A549 (cell line): ENCODE data around the gene EVI5L. TPM values are rescaled to one million over a fixed set of nuclear protein-coding genes. Genes with fewer than 3 reads are reported as not detected.

Source experiments
- ATAC-seq, 2 experiments: fragments of 200-7000 bp in 1 of 2; fragments of >200 bp in 1 of 2; cut with Nextera tagmentation in 1 of 2; cut with Tn5 transposase in 1 of 2; 3 replicates each; pipeline versions ENCODE4 v1.8.0 to v1.9.1; 2018 to 2020; ENCODE audit warnings: mild to moderate bottlenecking in 1 of 2, moderate library complexity in 1 of 2
- CTCF ChIA-PET: fragments of 300-600 bp; sonication (Branson Sonifier 250); formaldehyde crosslinking; extraction: SDS; loops from one replicate; lab custom pipeline; 2021; ENCODE audit warnings: antibody characterized with exemption, inconsistent platforms; lab: Yijun Ruan, JAX
- POLR2A ChIA-PET: fragments of 350-600 bp; formaldehyde crosslinking; extraction: SDS; loops from one replicate; lab custom pipeline; 2021; ENCODE audit warnings: antibody characterized with exemption, inconsistent platforms; lab: Yijun Ruan, JAX
- DNase-seq, 2 experiments: peaks; one replicate each; pipeline versions ENCODE4 v3.0.0 to v3.0.0-alpha.2; 2011 to 2016; ENCODE audit warnings: low read depth in 1 of 2, low spot score in 1 of 2
- FAIRE-seq: peaks from 2 replicates; lab custom pipeline; 2011; peaks lifted over from hg19 to GRCh38; lab: Jason Lieb, UNC
- H3K27ac ChIP-seq, 2 experiments: fragments of >200 bp; sonication (Bioruptor Twin); formaldehyde crosslinking; 3 replicates each; pipeline ENCODE4 v1.5.1; 2016 to 2017
- H3K4me1 ChIP-seq: fragments of >200 bp; sonication (Bioruptor Twin); formaldehyde crosslinking; 3 replicates; pipeline ENCODE4 v1.6.1; 2016
- H3K4me2 ChIP-seq: fragments of >200 bp; sonication (Bioruptor Twin); formaldehyde crosslinking; 3 replicates; pipeline ENCODE4 v1.6.1; 2016
- H3K4me3 ChIP-seq: fragments of >200 bp; sonication (Bioruptor Twin); formaldehyde crosslinking; 3 replicates; pipeline ENCODE4 v1.5.1; 2016
- H3K9me3 ChIP-seq: fragments of >200 bp; sonication (Bioruptor Twin); formaldehyde crosslinking; 3 replicates; pipeline ENCODE4 v1.6.1; 2016
- BCL3 ChIP-seq: fragments of >200 bp; sonication (Bioruptor Twin); formaldehyde crosslinking; IDR thresholded peaks from 3 replicates; pipeline ENCODE4 v1.6.1; 2016
- CTCF ChIP-seq: fragments of >200 bp; sonication (Bioruptor Twin); formaldehyde crosslinking; IDR thresholded peaks from 3 replicates; pipeline ENCODE4 v1.5.1; 2016
- EP300 ChIP-seq, 2 experiments: fragments of >200 bp; sonication (Bioruptor Twin); formaldehyde crosslinking; IDR thresholded peaks; 2 replicates in 1 of 2; 3 replicates in 1 of 2; pipeline ENCODE4 v1.6.1; 2016 to 2017
- FOSB ChIP-seq: fragments of 250-450 bp; sonication (Bioruptor Pico); IDR thresholded peaks from 2 replicates; pipeline ENCODE4 v1.5.0; 2020; ENCODE audit warnings: mild to moderate bottlenecking, moderate library complexity
- FOXS1 ChIP-seq: fragments of 250-450 bp; sonication (Bioruptor Pico); IDR thresholded peaks from 2 replicates; pipeline ENCODE4 v1.5.0; 2020; ENCODE audit warnings: mild to moderate bottlenecking, moderate library complexity
- HDAC2 ChIP-seq: fragments of 200-600 bp; sonication (generic); IDR thresholded peaks from 2 replicates; pipeline ENCODE4 v1.6.1; 2016
- HMGXB4 ChIP-seq: fragments of 250-450 bp; sonication (Bioruptor Pico); IDR thresholded peaks from 2 replicates; pipeline ENCODE4 v1.5.0; 2021; ENCODE audit warnings: mild to moderate bottlenecking, moderate library complexity, borderline replicate concordance
- HOXB5 ChIP-seq: fragments of 250-450 bp; sonication (Bioruptor Pico); IDR thresholded peaks from 2 replicates; pipeline ENCODE4 v1.5.0; 2020; ENCODE audit warnings: mild to moderate bottlenecking, moderate library complexity
- JUN ChIP-seq, 2 experiments: fragments of >200 bp; sonication (Bioruptor Twin); formaldehyde crosslinking; IDR thresholded peaks; 2 replicates in 1 of 2; 3 replicates in 1 of 2; pipeline ENCODE4 v1.6.1; 2016 to 2017
- MAFK ChIP-seq: fragments of 450-650 bp; IDR thresholded peaks from 2 replicates; pipeline ENCODE4 v1.6.1; 2014; ENCODE audit not compliant: partially characterized antibody
- PHF8 ChIP-seq: fragments of 200-600 bp; sonication (generic); IDR thresholded peaks from 2 replicates; pipeline ENCODE4 v1.6.1; 2016; ENCODE audit warnings: low read depth, mild to moderate bottlenecking, antibody characterized with exemption, moderate library complexity, borderline replicate concordance
- POLR2AphosphoS2 ChIP-seq: conservative IDR thresholded peaks from 2 replicates; pipeline ENCODE4 v1.6.1; 2012; ENCODE audit warnings: low read length, improper control_type of control experiment, inconsistent platforms
- RARB ChIP-seq: fragments of 250-450 bp; sonication (Bioruptor Pico); IDR thresholded peaks from 2 replicates; pipeline ENCODE4 v1.8.0; 2021; ENCODE audit warnings: mild to moderate bottlenecking, moderate library complexity
- RCOR1 ChIP-seq: fragments of 150-350 bp; IDR thresholded peaks from 2 replicates; pipeline ENCODE4 v1.6.1; 2014; ENCODE audit warnings: antibody characterized with exemption, low read length, low read depth
- REST ChIP-seq: fragments of 200-600 bp; sonication (generic); IDR thresholded peaks from 2 replicates; pipeline ENCODE4 v1.6.1; 2016; ENCODE audit warnings: antibody characterized with exemption, mild to moderate bottlenecking, moderate library complexity
- RFX5 ChIP-seq: fragments of 450-650 bp; IDR thresholded peaks from 2 replicates; pipeline ENCODE4 v1.7.1; 2014; ENCODE audit warnings: antibody characterized with exemption, mild to moderate bottlenecking, moderate library complexity
- RNF2 ChIP-seq: fragments of 200-600 bp; sonication (generic); IDR thresholded peaks from 2 replicates; pipeline ENCODE4 v1.6.1; 2016; ENCODE audit warnings: low read depth, mild to moderate bottlenecking, antibody characterized with exemption, moderate library complexity, borderline replicate concordance
- ZFP36 ChIP-seq: fragments of 450-650 bp; IDR thresholded peaks from 2 replicates; pipeline ENCODE4 v1.6.1; 2014; ENCODE audit warnings: borderline replicate concordance; ENCODE audit not compliant: partially characterized antibody
- WGBS: methylation state at CpG from one replicate; pipeline ENCODE4 v1.1.6; 2017; ENCODE audit errors: missing lambda C conversion rate; 5-methylcytosine and 5-hydroxymethylcytosine counted together
- polyA plus RNA-seq, 4 experiments: library from polyadenylated mRNA; depleted of rRNA in 3 of 4; stranded (reverse); fragments of >200 nt; fragmentation: RNase III in 1 of 4; extraction: RNeasy Plus Mini Kit Qiagen cat#74134 plus additional on column Dnase treatment in 1 of 4; gene quantifications; 2 replicates in 3 of 4; 3 replicates in 1 of 4; pipeline ENCODE4 v1.2.3, GENCODE V29; 2011 to 2017

EVI5L gene
- polyA plus RNA-seq, 2 of the 4 experiments (the other 2 are of a cell fraction) = 1.2 to 1.8 TPM

- Histone ChIP-seq H3K27ac (no peak overlapping the region), H3K9me3 (no peaks in the 10 kb centered on the region), H3K4me3 (no peak overlapping the region), H3K4me2 (no peak overlapping the region), H3K4me1 (peaks cover 7% of the 10 kb centered on the region)
- TF ChIP-seq HMGXB4 (CRISPR knock-in tag) (no peak), BCL3 (no peak), MAFK (no peak), JUN (IDR thresholded peaks at IDR 0.05) (no peak), FOSB (CRISPR knock-in tag) (no peak), RNF2 (no peak), POLR2AphosphoS2 (no peak), RFX5 (no peak), HDAC2 (no peak), RCOR1 (no peak)
- ATAC-seq = no peak
- ChIA-PET POLR2A (no interaction called here), CTCF (interaction anchor here (2.4 kb wide), 1 partner anchor 11 kb away, joined by 9 read pairs; no protein-coding TSS in a partner anchor)
- no peak for FAIRE-seq
- no peak for DNase-seq
- WGBS = 96% methylated on average over 5 of the region's 21 CpGs
These were observed 34.1 kb downstream of the EVI5L start for GRCh38 chr19:7863971-7864689.

- DNase-seq (no peak), FAIRE-seq (no peak), ATAC-seq (no peak)
- 67% methylated on average over 11 of the region's 18 CpGs for WGBS
- Histone ChIP-seq H3K9me3 (no peaks in the 10 kb centered on the region), H3K4me3 (no peak overlapping the region), H3K4me2 (no peak overlapping the region), H3K27ac (no peak overlapping the region), H3K4me1 (peaks cover 7% of the 10 kb centered on the region)
- ChIA-PET CTCF (interaction anchor here (2.4 kb wide), 1 partner anchor 12 kb away, joined by 9 read pairs; no protein-coding TSS in a partner anchor), POLR2A (no interaction called here)
- TF ChIP-seq RARB (CRISPR knock-in tag) = no peak
These were observed 34.7 kb downstream of the EVI5L start for GRCh38 chr19:7864690-7865074.

- WGBS = 63% methylated on average over 10 of the region's 10 CpGs
- Histone ChIP-seq H3K27ac (no peak overlapping the region), H3K4me2 (no peak overlapping the region), H3K4me3 (no peak overlapping the region), H3K9me3 (no peaks in the 10 kb centered on the region), H3K4me1 (peaks cover 8% of the 10 kb centered on the region)
- DNase-seq = no peak
- TF ChIP-seq EP300 (IDR thresholded peaks at IDR 0.05) = no peak
- peak; percentile 79 for TF ChIP-seq ZFP36
- FAIRE-seq = no peak
- ChIA-PET POLR2A (no interaction called here), CTCF (interaction anchor here (0.6 to 2.3 kb wide), 2 partner anchors 12 to 66 kb away, joined by 3 to 13 read pairs; no protein-coding TSS in a partner anchor)
- ATAC-seq = no peak
These were observed 35.4 kb downstream of the EVI5L start for GRCh38 chr19:7865262-7865911.

- CTCF ChIA-PET = interaction anchor here (2.3 kb wide), 1 partner anchor 13 kb away, joined by 13 read pairs; no protein-coding TSS in a partner anchor
- TF ChIP-seq HOXB5 (CRISPR knock-in tag) (no peak), FOSB (CRISPR knock-in tag) (no peak), PHF8 (no peak), REST (no peak), CTCF (no peak), FOXS1 (CRISPR knock-in tag) (no peak)
These were observed 36.5 kb downstream of the EVI5L start for GRCh38 chr19:7866399-7867091.

More at GRCh38 chr19:7866399-7867091, 36.5 kb downstream of the EVI5L start:
- FAIRE-seq = no peak
- no peaks in the 10 kb centered on the region for H3K9me3 ChIP-seq
- no peak for DNase-seq
- no peak overlapping the region for H3K4me3 ChIP-seq
- 77% methylated on average over 9 of the region's 12 CpGs for WGBS
- H3K27ac ChIP-seq = no peak overlapping the region
- POLR2A ChIA-PET = interaction anchor here (0.7 kb wide), 1 partner anchor 328 kb away, joined by 4 read pairs; no protein-coding TSS in a partner anchor
- no peak for ATAC-seq
- H3K4me2 ChIP-seq = no peak overlapping the region
- H3K4me1 ChIP-seq = peaks cover 20% of the 10 kb centered on the region
